ENCODE data around the gene YTHDF2. TPM values are rescaled to one million over a fixed set of nuclear protein-coding genes. Genes with fewer than 3 reads are reported as not detected.

The YTHDF2 gene
- total RNA-seq, 1 experiment from 2014 or later, result 56.5 TPM

DNA sequence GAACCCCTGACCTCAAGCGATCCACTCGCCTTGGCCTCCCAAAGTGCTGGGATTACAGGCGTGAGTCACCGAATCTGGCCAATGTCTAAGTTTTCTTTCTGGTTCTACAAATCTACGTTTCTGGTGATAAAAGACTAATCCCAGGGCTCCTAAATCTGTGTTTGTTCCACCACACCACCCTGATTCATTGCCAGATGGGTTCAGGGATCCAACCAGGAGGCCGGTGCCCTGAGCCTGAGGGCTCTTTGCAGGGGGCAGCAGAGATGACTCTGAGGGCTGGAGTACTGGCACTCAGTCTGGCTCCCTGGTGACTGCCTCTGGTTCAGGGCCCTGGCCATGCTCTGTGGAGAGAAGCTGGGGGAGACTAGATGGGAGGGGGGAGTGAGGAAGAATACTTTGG lies 64.7 kb downstream of the YTHDF2 start:
- DNase-seq (ENCODE audit: low read depth), result peak; percentile 57

DNA sequence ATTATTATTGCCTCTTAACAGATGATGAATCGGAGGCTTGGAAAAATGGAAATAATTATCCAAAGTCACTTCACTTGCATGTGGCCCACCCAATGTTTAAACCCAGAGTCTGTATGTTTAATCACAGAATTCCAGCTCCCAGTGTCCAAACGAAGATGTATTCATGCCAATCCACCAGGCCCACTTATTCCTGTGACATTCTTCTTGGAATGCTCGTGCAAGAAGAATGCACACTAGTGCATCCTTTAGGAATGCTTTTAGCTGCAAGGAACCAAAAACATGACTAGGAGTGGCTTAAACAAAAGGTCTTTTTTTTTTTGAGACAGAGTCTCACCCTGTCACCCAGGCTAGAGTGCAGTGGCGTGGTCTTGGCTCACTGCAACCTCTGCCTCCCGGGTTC lies 66.3 kb downstream of the YTHDF2 start:
- DNase-seq (ENCODE audit: low read depth), result no peak

DNA sequence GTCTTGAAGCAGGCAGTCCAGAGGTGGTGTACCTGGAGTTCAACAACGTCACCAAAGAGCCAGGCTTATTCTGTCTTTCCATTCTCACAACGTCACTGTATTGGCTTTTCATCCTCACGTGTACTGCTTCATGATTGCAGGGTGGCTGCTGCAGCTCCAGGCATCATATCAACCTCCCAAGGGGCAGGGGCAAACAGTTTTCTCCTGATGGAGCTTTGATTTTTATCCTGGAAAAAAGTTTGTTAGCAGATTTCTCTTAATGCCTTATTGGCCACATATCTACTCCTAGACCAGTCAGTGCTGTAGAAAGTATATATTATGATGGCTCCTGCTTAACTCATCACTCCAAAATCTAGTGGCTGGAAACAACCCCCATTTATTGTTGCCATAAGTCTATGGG lies 66.9 kb downstream of the YTHDF2 start:
- no peak for DNase-seq (ENCODE audit: low read depth)

DNA sequence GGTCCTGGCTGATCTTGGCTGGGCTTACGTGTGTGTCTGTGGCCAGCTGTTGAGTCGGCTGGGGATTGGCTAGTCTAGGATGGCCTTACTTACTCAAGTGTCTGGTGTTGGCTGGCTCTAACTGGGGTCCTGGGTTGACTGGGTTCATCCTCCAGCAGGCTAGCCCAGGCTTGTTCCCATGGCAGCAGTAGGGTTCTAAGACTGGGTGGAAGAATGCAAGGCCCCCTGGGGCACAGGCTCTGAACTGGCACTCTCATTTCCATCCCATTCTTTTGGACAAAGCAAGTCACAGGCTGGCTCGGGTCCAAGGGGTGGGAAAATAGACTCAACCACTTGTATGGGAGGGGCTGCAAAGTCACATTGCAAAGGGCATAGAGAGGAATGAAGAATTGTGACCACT lies 67.3 kb downstream of the YTHDF2 start:
- no peak for DNase-seq (ENCODE audit: low read depth)

DNA sequence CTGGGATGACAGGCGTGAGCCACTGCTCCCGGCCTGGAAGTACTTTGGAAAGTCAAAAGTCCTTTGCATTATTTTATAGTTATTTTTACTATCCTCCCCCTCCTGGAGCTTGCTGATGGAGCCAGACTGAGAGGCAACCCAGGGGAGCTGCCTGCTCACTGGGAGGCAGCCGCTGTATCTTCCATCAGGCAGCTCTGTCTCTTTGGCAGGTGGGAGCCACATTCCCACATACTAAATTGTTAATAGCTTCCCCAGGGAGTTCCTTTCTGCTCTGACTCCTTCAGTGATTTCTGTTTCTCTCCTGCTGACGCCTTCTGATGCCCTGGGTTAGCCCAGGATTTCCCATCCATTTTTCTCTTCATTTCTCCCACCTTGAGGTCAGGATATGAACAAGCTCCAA lies 70.3 kb downstream of the YTHDF2 start:
- no peak for DNase-seq (ENCODE audit: low read depth)

DNA sequence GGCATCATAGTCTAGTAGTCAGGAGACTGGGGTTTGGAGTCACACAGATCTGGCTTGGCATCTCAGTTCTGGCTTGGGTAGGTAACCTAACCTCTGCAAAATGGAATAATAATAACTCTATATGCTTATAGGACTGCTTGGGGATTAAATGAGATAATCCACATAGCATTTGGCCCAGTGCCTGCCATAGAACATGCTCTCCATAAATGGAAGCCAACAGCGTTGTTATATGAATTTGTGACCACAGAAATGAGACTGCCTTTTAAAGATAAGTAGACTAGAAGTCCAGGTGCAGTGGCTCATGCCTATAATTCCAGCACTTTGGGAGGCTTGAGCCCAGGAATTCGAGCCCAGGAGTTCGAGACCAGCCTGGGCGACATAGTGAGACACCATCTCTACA lies 71.2 kb downstream of the YTHDF2 start:
- no peak for DNase-seq (ENCODE audit: low read depth)

DNA sequence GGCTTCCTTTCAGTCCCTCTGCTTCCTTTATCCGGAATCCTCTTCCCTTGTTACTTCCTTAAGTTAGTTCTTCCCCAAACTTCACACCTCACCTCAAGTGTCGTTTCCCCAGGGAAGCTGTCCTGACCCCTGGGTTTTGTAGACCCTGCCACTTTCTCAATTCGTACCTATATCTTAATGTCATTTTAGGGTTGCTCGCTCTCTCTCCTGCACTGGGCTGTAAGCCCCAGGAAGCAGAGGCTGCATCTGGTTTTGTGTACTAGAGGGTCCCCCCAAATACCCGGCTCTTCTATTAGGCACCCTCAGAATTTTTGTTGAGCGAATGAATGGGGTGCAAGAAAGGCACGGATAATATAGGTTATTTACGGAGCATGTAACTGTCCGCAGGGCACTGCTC lies 74.6 kb downstream of the YTHDF2 start:
- no peak for DNase-seq (ENCODE audit: low read depth)

DNA sequence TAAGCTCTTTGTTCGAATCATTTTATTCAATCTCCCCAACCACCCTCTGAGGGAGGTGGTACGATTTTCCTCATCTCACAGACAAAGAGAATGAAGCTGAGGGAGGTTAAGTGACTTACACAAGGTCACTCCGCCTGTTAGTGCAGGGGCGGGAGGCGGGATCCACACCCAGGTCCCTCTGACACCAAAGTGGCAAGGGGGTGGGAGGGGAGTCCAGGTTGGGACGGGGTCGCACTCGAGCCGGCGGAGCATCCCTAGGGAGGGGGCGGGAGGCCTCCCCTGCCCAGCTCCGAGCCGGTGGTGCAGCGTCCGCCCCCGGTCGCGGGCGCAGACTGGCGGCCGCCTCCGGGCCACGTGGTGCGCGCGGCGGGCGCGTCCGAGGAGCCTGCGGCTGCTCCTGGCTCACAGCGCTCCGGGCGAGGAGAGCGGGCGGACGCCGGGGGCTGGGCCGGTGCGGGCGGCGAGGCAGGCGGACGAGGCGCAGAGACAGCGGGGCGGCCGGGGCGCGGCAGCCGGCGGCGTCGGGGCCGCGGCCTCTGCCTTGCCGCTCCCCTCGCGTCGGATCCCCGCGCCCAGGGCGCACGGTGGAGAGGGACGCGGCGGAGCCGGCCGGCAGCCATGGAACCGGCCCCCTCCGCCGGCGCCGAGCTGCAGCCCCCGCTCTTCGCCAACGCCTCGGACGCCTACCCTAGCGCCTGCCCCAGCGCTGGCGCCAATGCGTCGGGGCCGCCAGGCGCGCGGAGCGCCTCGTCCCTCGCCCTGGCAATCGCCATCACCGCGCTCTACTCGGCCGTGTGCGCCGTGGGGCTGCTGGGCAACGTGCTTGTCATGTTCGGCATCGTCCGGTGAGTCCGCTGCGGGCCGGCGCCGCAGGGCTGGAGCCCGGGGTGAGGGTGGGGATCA lies 75.3 kb downstream of the YTHDF2 start, which contains the start of gene OPRD1:
TSS of gene OPRD1 (plus strand) at position 405 of the 903 bp plus-strand sequence. CDS start at position 619, 214 bp downstream.
- no peak for DNase-seq (ENCODE audit: low read depth)

DNA sequence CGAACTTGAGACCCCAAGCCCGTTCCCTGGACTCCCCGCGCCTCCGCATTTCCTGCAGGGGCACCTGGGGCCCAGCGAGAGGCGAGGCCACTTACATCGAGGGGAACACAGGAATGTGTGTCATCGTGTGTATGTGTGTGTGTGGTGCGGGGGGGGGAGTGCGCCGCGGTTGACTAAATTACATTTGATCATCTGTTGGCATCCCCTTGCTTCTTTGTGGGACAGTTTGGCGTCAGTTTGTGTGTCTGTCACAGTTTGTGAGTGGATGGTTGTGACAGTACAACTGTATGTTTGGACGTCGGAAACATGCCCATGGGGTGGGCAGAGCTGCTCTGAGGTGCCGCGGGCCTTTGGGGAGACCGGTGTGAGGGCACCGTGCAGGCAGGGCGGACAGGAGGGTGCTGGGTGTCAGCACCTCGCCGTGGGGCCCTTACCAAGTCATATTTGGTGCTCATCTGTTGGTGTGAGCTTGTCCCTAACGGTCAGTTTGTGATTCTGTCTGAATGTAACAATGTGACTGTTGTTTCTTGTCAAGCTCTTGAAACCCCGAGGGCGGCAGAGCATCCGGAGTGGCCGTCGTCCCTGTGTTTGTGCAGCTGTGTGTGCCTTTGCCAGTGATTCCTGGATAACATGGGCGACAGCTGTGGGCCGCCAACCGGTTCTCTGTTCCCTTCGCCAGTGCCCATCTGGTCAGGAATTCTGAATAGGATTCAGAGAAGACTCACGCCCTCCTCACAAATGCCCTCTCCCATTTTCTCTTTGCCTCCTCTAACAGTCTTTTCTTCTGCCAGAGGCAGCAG lies 76.1 kb downstream of the YTHDF2 start:
- no peak for DNase-seq (ENCODE audit: low read depth)

DNA sequence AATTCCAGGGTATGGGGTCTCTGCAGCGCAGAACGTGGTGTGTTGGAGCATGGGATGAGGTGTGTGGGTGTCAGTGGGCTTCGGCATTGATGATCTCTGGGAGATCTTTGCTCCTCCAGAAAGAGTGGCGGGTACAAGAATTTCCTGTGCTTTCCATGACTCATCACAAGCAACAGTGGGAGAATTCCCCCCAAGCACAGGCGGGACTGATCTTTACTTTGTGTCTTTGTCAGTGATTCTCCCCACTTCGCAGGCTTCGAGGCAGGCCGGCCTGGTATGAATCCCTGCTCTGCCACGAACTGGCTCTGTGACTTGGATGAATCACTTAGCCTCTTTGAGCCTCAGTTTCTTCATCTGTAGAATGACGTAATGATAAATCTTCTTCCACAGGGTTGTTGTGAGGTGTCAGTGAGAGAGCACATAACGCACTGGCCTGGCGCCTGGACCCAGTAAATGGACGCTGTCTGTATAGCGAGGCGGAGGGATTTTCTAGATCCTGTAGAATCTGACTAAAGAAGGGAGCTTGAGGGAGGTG lies 77.3 kb downstream of the YTHDF2 start:
- no peak for DNase-seq (ENCODE audit: low read depth)

DNA sequence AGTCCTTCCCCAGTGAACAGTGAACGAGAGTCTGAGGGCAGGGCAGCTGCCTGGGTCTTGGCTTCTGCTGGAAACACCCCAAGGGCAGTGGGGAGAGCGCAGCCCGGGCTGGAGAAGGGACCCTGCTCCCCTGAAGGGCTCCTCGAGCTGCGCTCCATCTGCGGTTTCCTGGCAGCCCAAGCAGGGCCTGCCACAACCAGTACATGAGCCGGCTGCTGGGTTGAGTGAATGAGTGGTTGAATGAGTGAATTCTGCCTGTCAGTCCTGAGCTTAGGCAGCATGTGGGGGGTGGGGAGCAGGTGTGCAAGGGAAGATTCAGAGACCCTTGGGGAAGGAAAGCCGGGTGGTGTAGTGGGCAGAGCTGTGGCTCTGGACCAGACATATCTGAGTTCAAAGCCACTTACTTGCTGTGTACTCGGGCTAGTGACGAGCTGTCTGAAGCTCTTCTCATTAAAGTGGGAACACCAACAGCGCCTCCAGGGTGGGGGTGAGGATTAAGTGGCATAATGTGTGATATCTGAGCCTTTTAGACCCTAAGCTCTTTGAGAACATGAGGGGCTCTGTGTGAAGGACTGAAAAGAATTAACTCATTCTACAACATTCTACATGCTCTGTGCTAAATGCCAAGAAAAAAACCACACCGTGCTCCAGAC lies 78.9 kb downstream of the YTHDF2 start:
- DNase-seq (ENCODE audit: low read depth), result no peak

DNA sequence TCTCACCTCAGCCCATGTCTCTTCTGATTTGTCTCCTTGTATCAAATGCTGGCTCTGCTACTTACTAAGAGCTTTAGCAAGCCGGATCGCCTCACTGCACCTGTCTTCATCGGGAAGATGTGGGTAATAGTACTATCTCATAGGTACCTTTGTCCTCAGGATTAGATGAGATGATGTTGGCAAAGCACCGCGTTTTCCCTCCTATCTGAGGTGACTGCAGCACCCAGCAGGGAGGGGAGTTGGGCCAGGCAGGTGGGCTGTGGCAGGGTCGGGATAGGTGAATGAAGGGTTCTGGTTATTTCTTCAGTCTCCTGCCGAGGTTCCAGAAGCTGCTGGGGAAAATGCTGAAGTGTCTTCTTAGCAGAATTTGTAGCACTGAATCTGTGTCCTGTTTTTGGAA lies 80.4 kb downstream of the YTHDF2 start:
- no peak for DNase-seq (ENCODE audit: low read depth)

DNA sequence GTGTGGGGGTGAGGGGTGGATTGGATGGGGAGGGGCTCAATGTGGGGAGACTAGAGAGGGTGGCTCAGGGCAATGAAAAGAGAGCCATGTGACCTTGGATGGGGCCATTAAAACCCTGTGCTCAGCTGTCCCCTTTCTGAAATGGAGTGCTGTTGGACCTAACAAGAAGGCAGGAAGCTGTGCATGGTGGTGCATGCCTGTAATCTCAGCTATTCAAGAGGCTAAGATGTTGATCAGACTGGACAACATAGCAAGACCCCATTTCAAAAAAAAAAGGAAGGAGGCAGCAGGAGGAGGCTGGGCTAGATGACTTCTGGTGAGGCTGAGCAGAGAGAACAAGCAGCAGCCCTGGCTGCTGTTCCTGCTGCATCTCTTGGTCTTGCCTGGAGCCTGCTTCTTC lies 82.3 kb downstream of the YTHDF2 start:
- DNase-seq (ENCODE audit: low read depth), result no peak

Other genes with a start within 250 kb of the YTHDF2 start
- gene RCC1, start 230.9 kb upstream of the YTHDF2 start, total RNA-seq (2014; rRNA removed; shearing (Covaris generic)), result 81.5 and 96.8 TPM in 2 replicates
- 27.3 and 40.7 TPM in 2 replicates for gene TRNAU1AP, start 183.9 kb upstream of the YTHDF2 start, total RNA-seq (2014; rRNA removed; shearing (Covaris generic))
- gene RAB42, start 144.7 kb upstream of the YTHDF2 start, total RNA-seq (2014; rRNA removed; shearing (Covaris generic)), result 6.4 and 8.8 TPM in 2 replicates
- gene TAF12, start 93.9 kb upstream of the YTHDF2 start, total RNA-seq (2014; rRNA removed; shearing (Covaris generic)), result 54.5 and 55.2 TPM in 2 replicates
- not detected in 2 replicates for gene RNU11, start 88.3 kb upstream of the YTHDF2 start, total RNA-seq (2014; rRNA removed; shearing (Covaris generic))
- gene GMEB1, start 68.2 kb upstream of the YTHDF2 start, total RNA-seq (2014; rRNA removed; shearing (Covaris generic)), result 3.9 and 9.1 TPM in 2 replicates
- gene OPRD1, start 75.2 kb downstream of the YTHDF2 start, total RNA-seq (2014; rRNA removed; shearing (Covaris generic)), result 0.21 and 0.34 TPM in 2 replicates
- gene EPB41, start 177.6 kb downstream of the YTHDF2 start, total RNA-seq (2014; rRNA removed; shearing (Covaris generic)), result 34.5 and 36.5 TPM in 2 replicates